SU-DHL-6 (cell line): ENCODE results near the gene CDR2L.

Source experiments
- CTCF ChIP-seq: fragments of 200-600 bp; sonication (generic); IDR thresholded peaks from one replicate; pipeline ENCODE4 v1.5.1; 2017; ENCODE audit warnings: antibody characterized with exemption, mild to moderate bottlenecking, low read length, moderate library complexity; ENCODE audit not compliant: insufficient read depth, poor library complexity, severe bottlenecking
- EZH2phosphoT487 ChIP-seq: fragments of 200-600 bp; sonication (generic), shearing (Covaris generic); conservative IDR thresholded peaks from 2 replicates; pipeline ENCODE4 v1.6.1; 2018; ENCODE audit warnings: mild to moderate bottlenecking, antibody characterized with exemption, low read length, moderate library complexity, mixed read lengths

DNA sequence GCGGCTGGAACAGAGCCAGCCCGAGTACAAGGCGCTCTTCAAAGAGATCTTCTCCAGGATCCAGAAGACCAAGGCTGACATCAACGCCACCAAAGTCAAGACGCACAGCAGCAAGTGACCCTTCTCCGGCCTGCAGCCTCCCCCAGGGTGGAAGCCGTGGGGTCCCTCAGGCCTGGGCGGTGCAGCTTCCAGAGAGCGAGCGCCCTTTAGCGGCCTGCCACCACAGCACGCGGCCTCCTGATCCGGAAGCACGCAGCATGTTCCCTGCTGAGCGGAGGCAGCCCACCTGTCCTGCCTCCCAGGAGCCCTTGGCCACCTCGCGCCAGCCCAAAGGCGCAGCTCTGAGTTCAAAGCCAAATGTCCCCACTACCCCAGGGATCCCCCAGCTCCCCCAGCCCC is 16.5 kb downstream of the CDR2L start:
- TF ChIP-seq CTCF, result no peak
- no peak for TF ChIP-seq EZH2phosphoT487
